Progenitor cell of endocrine pancreas (in vitro differentiated cells): ENCODE results near the gene GRAP2. TPM values are rescaled to one million over a fixed set of nuclear protein-coding genes. Genes with fewer than 3 reads are reported as not detected.
"Not testable (repeated sequence)": the region's sequence is repeated elsewhere in the genome, so short reads cannot be mapped to it uniquely, and the experiment has no call there.

Experiments
- DNase-seq: peaks from one replicate; pipeline ENCODE4 v3.0.0; 2021; ENCODE audit warnings: low spot score; ENCODE audit not compliant: unreplicated experiment
- H3K27ac Mint-ChIP-seq: 2 replicates; pipeline ENCODE4 v1.8.0; 2021; ENCODE audit warnings: mild to moderate bottlenecking, moderate library complexity, mixed read lengths
- H3K27me3 Mint-ChIP-seq: 2 replicates; pipeline ENCODE4 v1.8.0; 2021; ENCODE audit warnings: mixed read lengths
- H3K36me3 Mint-ChIP-seq: 2 replicates; pipeline ENCODE4 v1.8.0; 2022; ENCODE audit warnings: mixed read lengths; ENCODE audit not compliant: insufficient read depth
- H3K4me1 Mint-ChIP-seq: 2 replicates; pipeline ENCODE4 v1.8.0; 2021; ENCODE audit warnings: low read depth, mixed read lengths
- H3K4me3 Mint-ChIP-seq: 2 replicates; pipeline ENCODE4 v1.8.0; 2021; ENCODE audit warnings: low read depth, mild to moderate bottlenecking, moderate library complexity, mixed read lengths
- H3K9me3 Mint-ChIP-seq: 2 replicates; pipeline ENCODE4 v1.8.0; 2021; ENCODE audit warnings: low read depth, mixed read lengths
- CTCF ChIP-seq: fragments of 200-600 bp; sonication (generic); IDR thresholded peaks from one replicate; pipeline ENCODE4 v1.5.0; 2021; ENCODE audit warnings: antibody characterized with exemption, mild to moderate bottlenecking; ENCODE audit not compliant: unreplicated experiment
- total RNA-seq: library from RNA; stranded (reverse); gene quantifications from 2 replicates; pipeline ENCODE4 v1.2.1, GENCODE V29; 2021

Gene GRAP2
- total RNA-seq, 1 donor from 2014 or later, result 0.60 TPM

DNA sequence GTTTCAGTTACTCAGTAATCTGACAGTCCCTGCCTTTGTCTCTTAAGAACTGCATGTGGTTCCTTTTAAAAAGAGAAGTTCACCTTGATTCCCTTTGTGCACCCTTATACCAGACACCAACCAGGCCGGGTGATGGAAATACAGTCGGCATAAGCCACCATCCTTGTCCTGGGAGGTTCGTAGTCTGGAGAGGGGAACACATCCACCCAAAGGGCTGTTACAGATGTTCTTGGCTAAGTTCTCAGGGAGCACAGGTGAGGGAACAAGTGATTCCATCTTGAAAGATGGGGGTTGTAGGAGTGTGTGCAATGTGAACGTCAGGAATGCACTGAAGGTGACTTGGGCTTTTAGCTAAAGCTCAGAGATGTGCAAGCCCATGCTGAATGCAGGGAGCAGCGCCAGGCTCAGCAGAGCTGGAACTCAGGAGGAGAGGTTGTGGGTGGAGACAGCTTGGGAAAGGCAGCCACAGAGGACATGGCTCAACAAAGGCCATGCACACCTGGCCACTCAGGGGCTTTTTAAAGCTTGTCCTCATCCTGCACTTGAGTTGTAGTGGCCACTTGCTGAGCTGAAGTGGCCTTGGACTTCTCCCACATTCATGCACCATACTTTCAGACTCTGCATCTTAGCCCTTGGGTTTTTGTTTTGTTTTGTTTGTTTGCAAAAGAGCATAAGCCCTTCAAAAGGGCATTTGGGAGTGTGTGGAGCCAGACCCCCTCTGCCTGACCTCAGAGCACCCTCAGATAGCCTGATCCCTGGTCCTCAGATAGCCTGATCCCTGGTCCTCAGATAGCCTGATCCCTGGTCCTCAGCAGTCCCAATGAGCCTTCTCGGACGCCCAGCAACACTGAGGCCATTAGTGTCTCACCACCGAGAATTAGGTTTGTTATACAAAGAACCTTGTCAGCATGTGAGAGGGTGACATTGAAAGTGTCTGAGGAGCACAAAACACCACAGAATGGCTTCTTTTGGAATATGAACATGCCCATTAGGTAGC is 46.6 kb downstream of the GRAP2 start:
- peaks cover 22% of the 10 kb centered on the region for H3K4me1 Mint-ChIP-seq
- no peak overlapping the region for H3K4me3 Mint-ChIP-seq
- no peaks in the 10 kb centered on the region for H3K36me3 Mint-ChIP-seq
- H3K27ac Mint-ChIP-seq, result no peak overlapping the region
- TF ChIP-seq CTCF, result no peak
- peaks cover 9% of the 10 kb centered on the region for H3K27me3 Mint-ChIP-seq
- DNase-seq, result no peak
- no peaks in the 10 kb centered on the region for H3K9me3 Mint-ChIP-seq

- Mint-ChIP-seq H3K4me1 (peaks cover 15% of the 10 kb centered on the region), H3K36me3 (no peaks in the 10 kb centered on the region), H3K27me3 (peaks cover 9% of the 10 kb centered on the region), H3K27ac (no peak overlapping the region), H3K9me3 (no peaks in the 10 kb centered on the region), H3K4me3 (no peak overlapping the region)
- no peak for DNase-seq
- no peak for TF ChIP-seq CTCF
Measured at GRCh38 chr22:39949964-39950737, 49.3 kb downstream of the GRAP2 start.

GRCh38 chr22:39951603-39952293 is 50.9 kb downstream of the GRAP2 start:
- not testable (repeated sequence) for H3K9me3 Mint-ChIP-seq, H3K27ac Mint-ChIP-seq

DNA sequence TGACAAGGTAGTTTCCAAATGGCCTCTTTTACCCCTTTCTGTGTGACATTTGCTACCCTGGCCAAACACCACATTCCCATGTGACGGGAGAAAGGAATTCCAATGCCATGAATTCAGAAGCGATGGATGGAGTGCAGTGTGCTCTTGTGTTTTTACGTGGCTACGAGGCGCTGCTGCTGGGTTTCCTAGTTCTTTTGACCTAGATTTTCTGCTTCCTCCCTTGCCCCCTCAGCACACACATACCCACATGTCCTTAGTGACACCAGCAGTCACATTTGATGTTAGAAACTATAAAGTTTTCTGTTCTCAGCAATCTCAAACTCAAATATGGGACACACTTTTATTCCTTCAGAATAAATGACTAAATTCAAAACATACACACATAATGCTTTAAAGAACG is 51.5 kb downstream of the GRAP2 start:
- no peaks in the 10 kb centered on the region for H3K9me3 Mint-ChIP-seq
- TF ChIP-seq CTCF, result no peak
- H3K4me3 Mint-ChIP-seq, result no peak overlapping the region
- peaks cover 3% of the 10 kb centered on the region for H3K4me1 Mint-ChIP-seq
- no peak for DNase-seq
- H3K36me3 Mint-ChIP-seq, result no peaks in the 10 kb centered on the region
- peaks cover 9% of the 10 kb centered on the region for H3K27me3 Mint-ChIP-seq
- H3K27ac Mint-ChIP-seq, result no peak overlapping the region

More at GRCh38 chr22:39951603-39952293, 50.9 kb downstream of the GRAP2 start:
- not testable (repeated sequence) for H3K4me1 Mint-ChIP-seq, DNase-seq, H3K27me3 Mint-ChIP-seq, H3K36me3 Mint-ChIP-seq, H3K4me3 Mint-ChIP-seq

GRCh38 chr22:39953101-39953500 is 52.2 kb downstream of the GRAP2 start:
- H3K4me1 Mint-ChIP-seq, result peaks cover 4% of the 10 kb centered on the region
- no peaks in the 10 kb centered on the region for H3K9me3 Mint-ChIP-seq
- H3K27ac Mint-ChIP-seq, result no peak overlapping the region
- H3K4me3 Mint-ChIP-seq, result no peak overlapping the region
- no peak for DNase-seq
- no peaks in the 10 kb centered on the region for H3K36me3 Mint-ChIP-seq
- peaks cover 11% of the 10 kb centered on the region for H3K27me3 Mint-ChIP-seq
- no peak for TF ChIP-seq CTCF
